K562 (cell line): ENCODE measurements around the gene RPL18A. TPM values are rescaled to one million over a fixed set of nuclear protein-coding genes. Genes with fewer than 3 reads are reported as not detected.
"Not testable (repeated sequence)": the region's sequence is repeated elsewhere in the genome, so short reads cannot be mapped to it uniquely, and the experiment has no call there.

Experiments
- ATAC-seq: fragments of 200-7000 bp; cut with Tn5 transposase; 3 replicates; pipeline ENCODE4 v1.9.1; 2020; ENCODE audit warnings: moderate library complexity
- BruUV-seq: library from RNA; stranded (reverse); fragments of 400-500 nt; replicated peaks from 2 replicates; lab custom pipeline; 2021; lab: Mats Ljungman, UMichigan
- CTCF ChIA-PET: fragments of 300-600 bp; formaldehyde crosslinking; extraction: SDS; loops from one replicate; lab custom pipeline; 2021; ENCODE audit warnings: low intra/inter-chr PET ratio; lab: Yijun Ruan, JAX
- POLR2A ChIA-PET: fragments of 300-600, 350-650 bp; sonication (Branson Sonifier 250); formaldehyde crosslinking; extraction: SDS; loops from one replicate; lab custom pipeline; 2021; ENCODE audit warnings: antibody characterized with exemption, inconsistent platforms; lab: Yijun Ruan, JAX
- DNase-seq, 4 experiments: peaks; one replicate each; pipeline versions ENCODE4 v3.0.0 to v3.0.0-alpha.2; 2011 to 2018; ENCODE audit warnings: low spot score in 3 of 4, mixed read lengths in 3 of 4; ENCODE audit errors: extremely low read depth in 1 of 4
- FAIRE-seq: peaks from 2 replicates; lab custom pipeline; 2011; peaks lifted over from hg19 to GRCh38; lab: Jason Lieb, UNC
- H2AFZ ChIP-seq: 2 replicates; pipeline ENCODE4 v1.6.0; 2011; ENCODE audit warnings: low read depth, low read length, control low read depth, inconsistent platforms
- H3K27ac ChIP-seq: fragments of 200-600 bp; 3 replicates; pipeline ENCODE4 v1.8.0; 2011; ENCODE audit warnings: low read depth, mild to moderate bottlenecking, control low read depth, inconsistent platforms, low read length, moderate library complexity, mixed read lengths; ENCODE audit errors: extremely low read depth
- H3K27me3 ChIP-seq, 2 experiments: fragments of 300-600 bp in 1 of 2; 2 replicates in 1 of 2; 3 replicates in 1 of 2; pipeline versions ENCODE4 v1.6.0 to v1.8.0; 2011; ENCODE audit warnings: inconsistent platforms in 2 of 2, low read length in 2 of 2, mild to moderate bottlenecking in 1 of 2, mixed read lengths in 1 of 2, moderate library complexity in 1 of 2; ENCODE audit not compliant: control insufficient read depth in 2 of 2, insufficient read depth in 2 of 2
- H3K36me3 ChIP-seq: fragments of 300-600 bp; 3 replicates; pipeline ENCODE4 v1.8.0; 2011; ENCODE audit warnings: mild to moderate bottlenecking, low read length, inconsistent platforms; ENCODE audit not compliant: control insufficient read depth, insufficient read depth
- H3K4me1 ChIP-seq, 2 experiments: fragments of 200-600 bp in 1 of 2; replicated peaks in 1 of 2; 2 replicates in 1 of 2; 3 replicates in 1 of 2; pipeline versions ENCODE4 v1.5.1 to v1.8.0; 2011; ENCODE audit warnings: inconsistent platforms in 2 of 2, low read length in 2 of 2, mild to moderate bottlenecking in 1 of 2, mixed read lengths in 1 of 2, moderate library complexity in 1 of 2; ENCODE audit not compliant: control insufficient read depth in 2 of 2, insufficient read depth in 2 of 2
- H3K4me2 ChIP-seq: 2 replicates; pipeline ENCODE4 v1.6.1; 2011; ENCODE audit warnings: low read length, control low read depth, inconsistent platforms, mixed read lengths; ENCODE audit not compliant: insufficient read depth
- H3K4me3 ChIP-seq: fragments of 200-600 bp; sonication (generic), shearing (Covaris generic); 2 replicates; pipeline ENCODE4 v1.5.1; 2016; ENCODE audit warnings: control low read depth, inconsistent platforms
- H3K79me2 ChIP-seq: fragments of 200-600 bp; 3 replicates; pipeline ENCODE4 v1.8.0; 2011; ENCODE audit warnings: low read length, inconsistent platforms; ENCODE audit not compliant: control insufficient read depth, insufficient read depth
- H3K9ac ChIP-seq, 2 experiments: 2 replicates each; pipeline versions ENCODE4 v1.6.0 to v1.6.1; 2011; ENCODE audit warnings: low read depth in 2 of 2, low read length in 2 of 2, control low read depth in 1 of 2, inconsistent platforms in 1 of 2, mild to moderate bottlenecking in 1 of 2, mixed read lengths in 1 of 2; ENCODE audit not compliant: insufficient read depth in 1 of 2
- H3K9me1 ChIP-seq: one replicate; pipeline ENCODE4 v1.6.0; 2011; ENCODE audit warnings: inconsistent platforms, mild to moderate bottlenecking, low read length, moderate library complexity; ENCODE audit not compliant: control insufficient read depth, insufficient read depth
- H3K9me3 ChIP-seq: replicated peaks from 2 replicates; pipeline ENCODE4 v1.5.1; 2011; ENCODE audit warnings: low read depth, low read length, inconsistent platforms; ENCODE audit not compliant: control insufficient read depth, insufficient read depth
- H4K20me1 ChIP-seq: replicated peaks from 2 replicates; pipeline ENCODE4 v1.6.1; 2011; ENCODE audit warnings: low read length, inconsistent platforms, mixed read lengths; ENCODE audit not compliant: control insufficient read depth, insufficient read depth
- ARID2 ChIP-seq: fragments of 450-650 bp; IDR thresholded peaks from 2 replicates; pipeline ENCODE4 v1.6.1; 2017; ENCODE audit warnings: antibody characterized with exemption, mild to moderate bottlenecking
- CTBP1 ChIP-seq: fragments of 450-650 bp; IDR thresholded peaks from 2 replicates; pipeline ENCODE4 v1.6.1; 2016; ENCODE audit warnings: borderline replicate concordance
- EZH2 ChIP-seq: IDR thresholded peaks from 2 replicates; pipeline ENCODE4 v1.6.1; 2012; ENCODE audit warnings: low read depth, mild to moderate bottlenecking, inconsistent platforms, low read length, borderline replicate concordance
- HMGN3 ChIP-seq: IDR thresholded peaks from 2 replicates; pipeline ENCODE4 v1.6.1; 2011; ENCODE audit warnings: borderline replicate concordance, low read depth, mild to moderate bottlenecking, mixed read lengths, low read length; ENCODE audit not compliant: insufficient read length; ENCODE audit errors: extremely low read depth
- NFIC ChIP-seq: fragments of 450-650 bp; IDR thresholded peaks from 2 replicates; pipeline ENCODE4 v1.6.1; 2017; ENCODE audit warnings: mild to moderate bottlenecking, inconsistent platforms
- NR2C1 ChIP-seq, 2 experiments: fragments of 450-650 bp; IDR thresholded peaks; 2 replicates each; pipeline ENCODE4 v1.6.1; 2017; ENCODE audit warnings: mild to moderate bottlenecking in 2 of 2, antibody characterized with exemption in 1 of 2, inconsistent platforms in 1 of 2, missing compliant biosample characterization in 1 of 2, missing genetic modification characterization in 1 of 2
- TFE3 ChIP-seq: fragments of 450-650 bp; formaldehyde crosslinking; IDR thresholded peaks from 2 replicates; pipeline ENCODE4 v1.4.0; 2020; ENCODE audit warnings: mild to moderate bottlenecking, mixed read lengths
- WHSC1 ChIP-seq: IDR thresholded peaks from one replicate; pipeline ENCODE4 v1.6.1; 2012; ENCODE audit warnings: low read length, control low read depth, inconsistent platforms
- ZNF3 ChIP-seq: fragments of 250-450 bp; sonication (Bioruptor Pico); IDR thresholded peaks from 2 replicates; pipeline ENCODE4 v1.5.0; 2021; ENCODE audit warnings: mild to moderate bottlenecking, moderate library complexity
- ZNF436 ChIP-seq: fragments of 250-450, 450-650 bp; sonication (Bioruptor Pico); formaldehyde crosslinking; IDR thresholded peaks from 2 replicates; pipeline ENCODE4 v1.7.0; 2020; ENCODE audit warnings: mild to moderate bottlenecking
- WGBS: fragments of 100-300 bp; shearing (Covaris generic); methylation state at CpG from one replicate; pipeline ENCODE4 v1.1.6; 2016; ENCODE audit warnings: low coverage, mixed read lengths; ENCODE audit not compliant: insufficient coverage; ENCODE audit errors: missing lambda C conversion rate; 5-methylcytosine and 5-hydroxymethylcytosine counted together
- in situ Hi-C: fragments of 300-500 bp; cut with MboI; formaldehyde crosslinking; loops from 4 replicates; pipeline ENCODE4 v1.15.0; 2018; ENCODE audit warnings: inconsistent platforms, mixed read lengths
- intact Hi-C: fragments of 100-400 bp; cut with micrococcal nuclease; formaldehyde crosslinking; loops from 2 replicates; pipeline ENCODE4 v1.14.2; 2022
- polyA plus RNA-seq, 8 experiments: library from polyadenylated mRNA; depleted of rRNA in 4 of 8; stranded (reverse) in 5 of 8; unstranded in 3 of 8; fragments of >200 nt; fragmentation: Nextera tagmentation in 2 of 8; fragmentation: Illumina TruSeq in 1 of 8; extraction: Ambion mirVana in 2 of 8; extraction: Trizol in 1 of 8; gene quantifications; 2 replicates each; pipeline versions ENCODE4 v1.2.1 to v1.2.3, GENCODE V29; 2011 to 2014; ENCODE audit warnings: inconsistent platforms in 1 of 8, missing spikeins in 1 of 8
- total RNA-seq, 7 experiments: library from RNA; depleted of rRNA in 6 of 7; stranded (reverse); fragments of >200 nt in 6 of 7; fragmentation: Illumina TruSeq in 2 of 7; extraction: Trizol in 2 of 7; gene quantifications; 2 replicates each; pipeline versions ENCODE4 v1.2.1 to v1.2.3, GENCODE V29; 2011 to 2021; ENCODE audit warnings: low replicate concordance in 1 of 7

RPL18A gene
- total and polyA plus RNA-seq, 9 of the 15 experiments (the other 6 are each of a cell fraction or from before 2014, with no cell fraction given), result 626 to 2,882 (median 1,895) TPM

- no peak for TF ChIP-seq ZNF3 (CRISPR knock-in tag)
- TF ChIP-seq WHSC1, result no peak
- TF ChIP-seq NFIC, result no peak
- no peak for TF ChIP-seq NR2C1 (IDR thresholded peaks at IDR 0.05)
- no peak for TF ChIP-seq NR2C1 (tag; IDR thresholded peaks at IDR 0.05)
- TF ChIP-seq CTBP1, result no peak
- no peak for TF ChIP-seq ARID2
- no peak for TF ChIP-seq EZH2
- no peak for TF ChIP-seq TFE3
- TF ChIP-seq ZNF436 (CRISPR knock-in tag), result no peak
- TF ChIP-seq HMGN3, result no peak
Observed at GRCh38 chr19:17886515-17886914, 26.8 kb downstream of the RPL18A start (continued).

GRCh38 chr19:17887221-17887620 is 27.5 kb downstream of the RPL18A start:
- H3K9me3 ChIP-seq, H3K27ac ChIP-seq, ATAC-seq, H4K20me1 ChIP-seq, H3K4me2 ChIP-seq, intact Hi-C loops, BruUV-seq, H2AFZ ChIP-seq, H3K27me3 ChIP-seq, H3K9ac ChIP-seq, H3K79me2 ChIP-seq, POLR2A ChIA-PET, FAIRE-seq, H3K36me3 ChIP-seq, H3K4me3 ChIP-seq, DNase-seq, CTCF ChIA-PET, H3K9me1 ChIP-seq, in situ Hi-C loops: not testable (repeated sequence)
- peaks cover 0 to 10% of the 10 kb centered on the region in 2 experiments; a peak in 2 of 5 replicates for H3K4me1 ChIP-seq
- WGBS, result 2% methylated on average over 4 of the region's 4 CpGs
